SU-DHL-6 (cell line): Measurements from ENCODE around the gene OR2AJ1.

ENCODE experiments used
- H2AFZ ChIP-seq: fragments of 200-600 bp; sonication (generic); 2 replicates; pipeline ENCODE4 v1.6.1; 2014; ENCODE audit warnings: low read depth, mild to moderate bottlenecking, moderate library complexity, mixed read lengths, antibody characterized with exemption, low read length; ENCODE audit not compliant: severe bottlenecking
- H3F3A ChIP-seq: fragments of 200-600 bp; shearing (Covaris generic); 2 replicates; pipeline ENCODE4 v1.6.0; 2016; ENCODE audit warnings: antibody characterized with exemption, mild to moderate bottlenecking; ENCODE audit not compliant: insufficient read depth
- H3K27ac ChIP-seq: fragments of 200-600 bp; sonication (generic); 2 replicates; pipeline ENCODE4 v1.5.1; 2016; ENCODE audit warnings: low read depth, mild to moderate bottlenecking, low read length, moderate library complexity, mixed read lengths
- H3K27me3 ChIP-seq: fragments of 200-600 bp; sonication (generic), shearing (Covaris generic); 2 replicates; pipeline ENCODE4 v1.6.0; 2014; ENCODE audit warnings: mild to moderate bottlenecking, low read length
- H3K36me3 ChIP-seq: fragments of 200-600 bp; sonication (generic); 2 replicates; pipeline ENCODE4 v1.6.1; 2014; ENCODE audit warnings: mild to moderate bottlenecking, low read length, mixed read lengths
- H3K4me2 ChIP-seq: fragments of 300-600, 200-600 bp; shearing (Covaris generic), sonication (generic); 2 replicates; pipeline ENCODE4 v1.6.0; 2014; ENCODE audit warnings: low read length, low read depth, mild to moderate bottlenecking; ENCODE audit not compliant: poor library complexity, severe bottlenecking
- H3K4me3 ChIP-seq: fragments of 200-600 bp; sonication (generic); 2 replicates; pipeline ENCODE4 v1.5.1; 2014; ENCODE audit warnings: antibody characterized with exemption, low read length, mild to moderate bottlenecking, mixed read lengths; ENCODE audit not compliant: insufficient read depth, poor library complexity, severe bottlenecking
- H3K79me2 ChIP-seq: fragments of 200-600 bp; sonication (generic); 2 replicates; pipeline ENCODE4 v1.6.1; 2014; ENCODE audit warnings: mild to moderate bottlenecking, low read length, moderate library complexity; ENCODE audit not compliant: insufficient read depth
- H3K9ac ChIP-seq: fragments of 200-600 bp; sonication (generic); 2 replicates; pipeline ENCODE4 v1.7.0; 2014; ENCODE audit warnings: mild to moderate bottlenecking, low read length
- H3K9me2 ChIP-seq: fragments of 200-600 bp; sonication (generic); replicated peaks from 2 replicates; pipeline ENCODE4 v1.6.1; 2014; ENCODE audit warnings: low read length; ENCODE audit not compliant: insufficient read depth
- H3K9me3 ChIP-seq: fragments of 200-600 bp; sonication (generic); 2 replicates; pipeline ENCODE4 v1.6.1; 2014; ENCODE audit warnings: low read length, mixed read lengths; ENCODE audit not compliant: insufficient read depth
- H4K20me1 ChIP-seq: fragments of 200-600 bp; sonication (generic); 2 replicates; pipeline ENCODE4 v1.6.1; 2014; ENCODE audit warnings: low read depth, mild to moderate bottlenecking, antibody characterized with exemption, low read length, moderate library complexity, mixed read lengths
- EZH2phosphoT487 ChIP-seq: fragments of 200-600 bp; sonication (generic), shearing (Covaris generic); conservative IDR thresholded peaks from 2 replicates; pipeline ENCODE4 v1.6.1; 2018; ENCODE audit warnings: mild to moderate bottlenecking, antibody characterized with exemption, low read length, moderate library complexity, mixed read lengths
- TF ChIP-seq, protein P1 (sequence below): fragments of 200-600 bp; sonication (generic); IDR thresholded peaks from one replicate; pipeline ENCODE4 v1.5.1; 2017; ENCODE audit warnings: antibody characterized with exemption, mild to moderate bottlenecking, low read length, moderate library complexity; ENCODE audit not compliant: insufficient read depth, poor library complexity, severe bottlenecking

OR2AJ1 gene

DNA sequence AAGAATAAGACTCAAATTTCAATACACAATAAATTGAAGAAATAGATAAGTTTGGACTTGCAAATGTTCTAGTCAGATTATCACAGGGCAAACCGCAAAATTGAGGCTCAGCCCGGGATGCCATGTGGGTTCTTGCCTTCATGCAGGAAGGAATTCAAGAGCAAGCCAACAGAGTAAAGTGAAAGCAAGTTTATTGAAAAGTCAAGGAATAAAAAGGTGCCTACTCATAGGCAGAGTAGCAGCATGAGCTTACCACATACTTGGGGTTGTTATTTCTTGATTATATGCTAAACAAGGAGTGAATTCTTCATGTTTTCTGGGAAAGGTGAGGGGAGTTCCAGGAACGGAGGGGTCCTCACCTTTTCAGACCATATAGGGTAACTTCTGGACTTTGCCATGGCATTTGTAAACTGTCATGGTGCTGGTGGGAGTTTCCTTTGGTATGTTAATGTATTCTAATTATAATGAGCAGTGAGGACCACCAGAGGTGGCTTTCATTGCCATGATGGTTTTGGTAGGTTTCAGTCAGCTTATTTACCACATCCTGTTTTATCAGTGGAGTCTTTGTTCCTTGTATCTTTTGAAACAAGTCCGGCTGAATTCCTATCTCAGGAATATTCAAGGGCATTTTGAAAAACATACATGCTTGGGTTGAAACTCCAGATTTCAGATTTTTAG, 38.4 kb downstream of the OR2AJ1 start:
- Histone ChIP-seq H3K27me3 (no peaks in the 10 kb centered on the region), H3K79me2 (no peaks in the 10 kb centered on the region), H3K36me3 (no peaks in the 10 kb centered on the region), H3F3A (no peaks in the 10 kb centered on the region), H3K27ac (no peak overlapping the region), H2AFZ (no peak overlapping the region), H3K9ac (no peak overlapping the region), H3K9me2 (no peaks in the 10 kb centered on the region), H3K4me3 (no peak overlapping the region), H4K20me1 (no peaks in the 10 kb centered on the region), H3K4me2 (no peak overlapping the region), H3K9me3 (no peaks in the 10 kb centered on the region)
- TF ChIP-seq, protein P1, sequence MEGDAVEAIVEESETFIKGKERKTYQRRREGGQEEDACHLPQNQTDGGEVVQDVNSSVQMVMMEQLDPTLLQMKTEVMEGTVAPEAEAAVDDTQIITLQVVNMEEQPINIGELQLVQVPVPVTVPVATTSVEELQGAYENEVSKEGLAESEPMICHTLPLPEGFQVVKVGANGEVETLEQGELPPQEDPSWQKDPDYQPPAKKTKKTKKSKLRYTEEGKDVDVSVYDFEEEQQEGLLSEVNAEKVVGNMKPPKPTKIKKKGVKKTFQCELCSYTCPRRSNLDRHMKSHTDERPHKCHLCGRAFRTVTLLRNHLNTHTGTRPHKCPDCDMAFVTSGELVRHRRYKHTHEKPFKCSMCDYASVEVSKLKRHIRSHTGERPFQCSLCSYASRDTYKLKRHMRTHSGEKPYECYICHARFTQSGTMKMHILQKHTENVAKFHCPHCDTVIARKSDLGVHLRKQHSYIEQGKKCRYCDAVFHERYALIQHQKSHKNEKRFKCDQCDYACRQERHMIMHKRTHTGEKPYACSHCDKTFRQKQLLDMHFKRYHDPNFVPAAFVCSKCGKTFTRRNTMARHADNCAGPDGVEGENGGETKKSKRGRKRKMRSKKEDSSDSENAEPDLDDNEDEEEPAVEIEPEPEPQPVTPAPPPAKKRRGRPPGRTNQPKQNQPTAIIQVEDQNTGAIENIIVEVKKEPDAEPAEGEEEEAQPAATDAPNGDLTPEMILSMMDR, result no peak
- TF ChIP-seq EZH2phosphoT487, result no peak

DNA sequence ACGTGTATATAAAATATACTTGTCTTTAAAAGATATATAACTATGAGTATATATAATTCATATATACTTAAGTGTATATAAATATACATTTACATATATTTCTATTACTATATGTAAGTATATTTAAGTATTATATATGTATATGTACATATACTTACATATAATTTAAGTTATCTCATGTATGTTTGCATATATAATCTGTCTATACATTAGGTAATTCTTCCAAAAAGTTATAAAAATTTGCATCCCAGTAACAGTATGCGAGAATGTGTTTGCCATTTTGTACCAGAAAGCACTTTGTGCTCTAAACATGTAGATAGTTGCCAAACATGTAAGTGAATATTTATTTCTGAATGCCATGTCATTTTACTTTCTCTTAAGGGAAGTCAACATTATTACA, 40.2 kb downstream of the OR2AJ1 start, which contains the start of gene OR2AK2:
TSS of gene OR2AK2 (plus strand) at position 301 of the 400 bp plus-strand sequence. CDS start 144 bp downstream, outside the sequence.
- Histone ChIP-seq H3K9me2 (no peaks in the 10 kb centered on the region), H3K4me2 (no peak within 1 kb of the TSS), H4K20me1 (no peaks in the 10 kb centered on the region), H3F3A (no peaks in the 10 kb centered on the region), H3K4me3 (no peak within 1 kb of the TSS), H3K36me3 (no peaks in the 10 kb centered on the region), H3K9ac (no peak within 1 kb of the TSS), H3K79me2 (no peaks in the 10 kb centered on the region), H3K27ac (no peak within 1 kb of the TSS), H3K27me3 (no peaks in the 10 kb centered on the region), H3K9me3 (no peaks in the 10 kb centered on the region), H2AFZ (no peak within 1 kb of the TSS)
- TF ChIP-seq EZH2phosphoT487, result no peak
- TF ChIP-seq, protein P1, result no peak

- H3K4me2 ChIP-seq, result no peak overlapping the region
Observed at GRCh38 chr1:247966532-247967204, 42.0 kb downstream of the OR2AJ1 start.

More at GRCh38 chr1:247966532-247967204, 42.0 kb downstream of the OR2AJ1 start:
- no peaks in the 10 kb centered on the region for H3K79me2 ChIP-seq
- no peak overlapping the region for H3K9ac ChIP-seq
- TF ChIP-seq, protein P1, result no peak
- no peak for TF ChIP-seq EZH2phosphoT487
- no peak overlapping the region for H3K4me3 ChIP-seq
- H2AFZ ChIP-seq, result no peak overlapping the region
- H3K27ac ChIP-seq, result no peak overlapping the region
- no peaks in the 10 kb centered on the region for H3K9me2 ChIP-seq
- no peaks in the 10 kb centered on the region for H4K20me1 ChIP-seq
- H3F3A ChIP-seq, result no peaks in the 10 kb centered on the region
- no peaks in the 10 kb centered on the region for H3K36me3 ChIP-seq
- no peaks in the 10 kb centered on the region for H3K27me3 ChIP-seq
- no peaks in the 10 kb centered on the region for H3K9me3 ChIP-seq
